Endothelial cell of umbilical vein (primary cell): ENCODE measurements around the gene NEU2.

Source experiments
- FOS ChIP-seq: IDR thresholded peaks from 2 replicates; pipeline ENCODE4 v1.6.1; 2011; ENCODE audit warnings: mild to moderate bottlenecking, low read length, moderate library complexity, borderline replicate concordance; ENCODE audit not compliant: insufficient read depth
- POLR2AphosphoS5 ChIP-seq: IDR thresholded peaks from 2 replicates; pipeline ENCODE4 v1.6.1; 2012; ENCODE audit warnings: low read depth, mild to moderate bottlenecking, control low read depth, low read length, moderate library complexity; ENCODE audit not compliant: insufficient read depth
- TF ChIP-seq, protein P1 (sequence below), 2 donors: IDR thresholded peaks; 1 replicate in 1 of 2; 2 replicates in 1 of 2; pipeline ENCODE4 v1.5.1; 2011; ENCODE audit warnings: low read length in 2 of 2, mild to moderate bottlenecking in 2 of 2, moderate library complexity in 2 of 2, control low read depth in 1 of 2, inconsistent platforms in 1 of 2, low read depth in 1 of 2; ENCODE audit not compliant: insufficient read depth in 1 of 2; ENCODE audit errors: extremely low read depth in 1 of 2
- TF ChIP-seq, protein P2 (sequence below): IDR thresholded peaks from 2 replicates; pipeline ENCODE4 v1.6.1; 2011; ENCODE audit not compliant: insufficient read depth, insufficient read length

- TF ChIP-seq, protein P1, sequence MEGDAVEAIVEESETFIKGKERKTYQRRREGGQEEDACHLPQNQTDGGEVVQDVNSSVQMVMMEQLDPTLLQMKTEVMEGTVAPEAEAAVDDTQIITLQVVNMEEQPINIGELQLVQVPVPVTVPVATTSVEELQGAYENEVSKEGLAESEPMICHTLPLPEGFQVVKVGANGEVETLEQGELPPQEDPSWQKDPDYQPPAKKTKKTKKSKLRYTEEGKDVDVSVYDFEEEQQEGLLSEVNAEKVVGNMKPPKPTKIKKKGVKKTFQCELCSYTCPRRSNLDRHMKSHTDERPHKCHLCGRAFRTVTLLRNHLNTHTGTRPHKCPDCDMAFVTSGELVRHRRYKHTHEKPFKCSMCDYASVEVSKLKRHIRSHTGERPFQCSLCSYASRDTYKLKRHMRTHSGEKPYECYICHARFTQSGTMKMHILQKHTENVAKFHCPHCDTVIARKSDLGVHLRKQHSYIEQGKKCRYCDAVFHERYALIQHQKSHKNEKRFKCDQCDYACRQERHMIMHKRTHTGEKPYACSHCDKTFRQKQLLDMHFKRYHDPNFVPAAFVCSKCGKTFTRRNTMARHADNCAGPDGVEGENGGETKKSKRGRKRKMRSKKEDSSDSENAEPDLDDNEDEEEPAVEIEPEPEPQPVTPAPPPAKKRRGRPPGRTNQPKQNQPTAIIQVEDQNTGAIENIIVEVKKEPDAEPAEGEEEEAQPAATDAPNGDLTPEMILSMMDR (IDR thresholded peaks at IDR 0.05; ENCODE audit: extremely low read depth in 1 of 2, insufficient read depth in 1 of 2, low read depth in 1 of 2, low read length in 2 of 2): no peak
- TF ChIP-seq FOS (no peak), POLR2AphosphoS5 (no peak)
- TF ChIP-seq, protein P2, sequence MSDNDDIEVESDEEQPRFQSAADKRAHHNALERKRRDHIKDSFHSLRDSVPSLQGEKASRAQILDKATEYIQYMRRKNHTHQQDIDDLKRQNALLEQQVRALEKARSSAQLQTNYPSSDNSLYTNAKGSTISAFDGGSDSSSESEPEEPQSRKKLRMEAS: no peak
Measured at GRCh38 chr2:233020454-233020853, 12.0 kb upstream of the NEU2 start.
